ENCODE measurements around the gene CFAP46.

GRCh38 chr10:132859084-132859855, 83.1 kb downstream of the CFAP46 start:
- TF ChIP-seq CHD2 (IDR thresholded peaks at IDR 0.05; ENCODE audit: low read length) (no peak), BCL11A (IDR thresholded peaks at IDR 0.05; ENCODE audit: low read depth in 2 of 2, low read length in 2 of 2) (no peak), EP300 (IDR thresholded peaks at IDR 0.05; ENCODE audit: borderline replicate concordance in 1 of 2, low read depth in 2 of 2, low read length in 2 of 2) (no peak), RAD21 (IDR thresholded peaks at IDR 0.05 in 1 of 2, conservative IDR thresholded peaks at IDR 0.05 in 1 of 2; ENCODE audit: low read depth in 2 of 2, low read length in 2 of 2) (no peak), EZH2 (IDR thresholded peaks at IDR 0.05; ENCODE audit: low read depth, low read length, severe bottlenecking) (no peak), YY1 (IDR thresholded peaks at IDR 0.05; ENCODE audit: low read depth, low read length) (no peak), CTCF (IDR thresholded peaks at IDR 0.05; ENCODE audit: control extremely low read depth in 1 of 3, insufficient read depth in 1 of 3, low read depth in 1 of 3, low read length in 3 of 3) (no peak), BRCA1 (IDR thresholded peaks at IDR 0.05; ENCODE audit: low read depth, low read length) (no peak), CHD1 (IDR thresholded peaks at IDR 0.05; ENCODE audit: low read depth, low read length) (no peak), MAFK (IDR thresholded peaks at IDR 0.05; ENCODE audit: low read depth, low read length) (no peak), CREB1 (IDR thresholded peaks at IDR 0.05) (no peak)
